SK-N-SH (cell line): ENCODE measurements around the gene RALGDS.

ENCODE experiments used
- CTCF ChIP-seq: fragments of 200-600 bp; sonication (generic); IDR thresholded peaks from 2 replicates; pipeline ENCODE4 v1.6.1; 2017; ENCODE audit warnings: antibody characterized with exemption, mild to moderate bottlenecking, moderate library complexity
- POLR2AphosphoS5 ChIP-seq: IDR thresholded peaks from 2 replicates; pipeline ENCODE4 v1.6.1; 2012; ENCODE audit warnings: low read depth, low read length

GRCh38 chr9:133121915-133122550 is 993 bp upstream of the RALGDS start:
- TF ChIP-seq CTCF, result no peak
- TF ChIP-seq POLR2AphosphoS5, result no peak
